ENCODE results near the gene SPHKAP.
"Not testable (repeated sequence)": the region's sequence is repeated elsewhere in the genome, so short reads cannot be mapped to it uniquely, and the experiment has no call there.

Gene SPHKAP

GRCh38 chr2:228181098-228182019, at the start of gene SPHKAP:
Gene SPHKAP (minus strand): TSS chr2:228181687. CDS start chr2:228181598, 89 bp downstream.
- no peak for DNase-seq (ENCODE audit: low read depth)

GRCh38 chr2:228227466-228227865, 46.0 kb upstream of the SPHKAP start:
- DNase-seq (ENCODE audit: low read depth), result no peak

- DNase-seq (ENCODE audit: low read depth), result no peak
Measured at GRCh38 chr2:228224410-228224809, 42.9 kb upstream of the SPHKAP start.

GRCh38 chr2:228218593-228218992, 37.1 kb upstream of the SPHKAP start:
- not testable (repeated sequence) for DNase-seq (ENCODE audit: low read depth)

GRCh38 chr2:228197504-228197903, 16.0 kb upstream of the SPHKAP start:
- DNase-seq (ENCODE audit: low read depth), result no peak

DNA sequence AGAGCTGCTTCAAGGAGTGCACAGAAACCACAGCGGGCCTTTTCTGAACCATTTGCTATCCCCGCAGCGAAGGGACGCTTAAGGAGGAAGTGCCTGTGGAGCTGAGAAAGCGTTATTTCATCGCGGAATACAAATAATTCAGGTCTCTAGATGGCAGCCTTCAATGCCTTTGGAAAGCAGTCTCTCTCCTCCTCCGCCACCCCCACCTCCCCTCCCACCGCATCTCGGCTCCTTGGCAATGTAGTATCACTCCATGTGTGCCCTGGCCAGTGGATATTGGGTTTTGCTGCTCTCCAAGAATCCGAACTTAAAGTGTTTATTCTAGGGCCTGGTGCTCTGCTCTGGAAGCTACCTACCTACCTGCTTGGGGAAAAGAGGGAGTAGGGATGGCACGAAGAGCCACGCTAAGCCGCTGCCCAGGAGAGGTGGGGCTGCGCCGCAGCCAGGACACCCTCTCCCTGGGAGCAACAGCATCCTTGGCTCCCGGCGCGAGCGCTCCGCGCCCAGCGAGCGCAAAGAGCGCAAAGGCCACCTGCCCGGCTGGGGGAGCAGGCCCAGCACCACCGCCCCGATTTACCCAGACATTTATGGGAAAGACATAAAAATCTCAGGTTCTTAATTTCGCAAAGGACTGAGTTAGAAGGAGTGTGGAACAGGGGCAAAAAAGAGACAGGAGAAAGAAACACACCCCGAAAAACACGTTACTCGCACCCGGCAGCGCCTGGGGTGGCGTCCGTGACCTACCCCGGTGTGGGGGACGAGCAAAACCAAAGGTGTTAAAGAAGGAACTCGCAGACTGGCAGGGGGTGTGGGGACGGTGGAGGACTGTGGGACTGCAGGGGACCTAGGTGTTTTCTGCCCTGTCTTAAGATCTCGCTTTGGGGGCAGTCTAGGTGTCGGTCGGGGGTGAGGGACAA, 1.0 kb downstream of the SPHKAP start:
- no peak for DNase-seq (ENCODE audit: low read depth)

DNA sequence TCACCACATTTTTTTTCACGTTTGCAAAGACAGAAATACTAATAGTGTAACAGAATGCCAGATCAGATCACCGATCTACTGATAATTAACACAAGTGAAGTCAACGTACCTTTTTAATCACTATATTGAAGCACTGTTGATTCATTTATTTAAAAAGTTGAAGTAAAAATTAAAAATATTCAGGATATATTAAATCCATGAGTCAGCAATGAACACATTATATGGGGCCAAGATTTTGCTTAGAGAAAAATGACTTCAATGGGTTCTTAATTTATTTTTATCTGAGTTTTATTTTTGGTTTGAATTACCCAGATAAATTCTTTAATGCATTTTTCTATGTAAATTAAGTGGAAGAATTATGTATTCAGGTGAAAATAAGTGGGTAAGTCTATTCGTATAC, 14.2 kb downstream of the SPHKAP start:
- DNase-seq (ENCODE audit: low read depth), result no peak

GRCh38 chr2:228164718-228165117, 16.8 kb downstream of the SPHKAP start:
- no peak for DNase-seq (ENCODE audit: low read depth)

- DNase-seq (ENCODE audit: low read depth), result no peak
Measured at GRCh38 chr2:228157841-228158240, 23.6 kb downstream of the SPHKAP start.

- DNase-seq (ENCODE audit: low read depth), result no peak
Measured at GRCh38 chr2:228144961-228145360, 36.5 kb downstream of the SPHKAP start.

GRCh38 chr2:228140934-228141528, 40.5 kb downstream of the SPHKAP start:
- DNase-seq (ENCODE audit: low read depth), result no peak

- DNase-seq (ENCODE audit: low read depth), result no peak
Measured at GRCh38 chr2:228136027-228136426, 45.5 kb downstream of the SPHKAP start.

DNA sequence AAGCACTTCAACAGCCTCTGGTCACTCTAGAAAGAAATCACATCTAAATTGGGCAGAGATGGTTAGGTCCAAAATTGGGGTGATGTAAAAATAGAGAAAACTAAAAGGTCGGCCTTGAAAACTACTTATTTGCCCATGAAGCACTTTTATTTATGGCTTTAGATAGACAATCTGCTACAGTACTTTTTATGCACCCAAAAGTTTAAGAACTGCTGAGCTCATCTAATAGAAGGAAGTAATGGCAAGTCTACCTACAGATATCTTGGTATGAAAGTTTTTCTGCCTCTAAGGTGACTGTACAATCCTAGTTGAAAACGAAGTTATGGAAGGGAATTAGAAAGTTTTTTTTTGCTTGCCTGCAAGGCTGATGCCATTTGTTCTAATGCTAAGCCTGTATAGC, 46.2 kb downstream of the SPHKAP start:
- no peak for DNase-seq (ENCODE audit: low read depth)

GRCh38 chr2:228131833-228132232, 49.7 kb downstream of the SPHKAP start:
- DNase-seq (ENCODE audit: low read depth), result no peak

- DNase-seq (ENCODE audit: low read depth), result no peak
Measured at GRCh38 chr2:228126401-228126800, 55.1 kb downstream of the SPHKAP start.

- DNase-seq (ENCODE audit: low read depth), result no peak
Measured at GRCh38 chr2:228118940-228119339, 62.5 kb downstream of the SPHKAP start.

GRCh38 chr2:228107846-228108245, 73.6 kb downstream of the SPHKAP start:
- DNase-seq (ENCODE audit: low read depth), result no peak

DNA sequence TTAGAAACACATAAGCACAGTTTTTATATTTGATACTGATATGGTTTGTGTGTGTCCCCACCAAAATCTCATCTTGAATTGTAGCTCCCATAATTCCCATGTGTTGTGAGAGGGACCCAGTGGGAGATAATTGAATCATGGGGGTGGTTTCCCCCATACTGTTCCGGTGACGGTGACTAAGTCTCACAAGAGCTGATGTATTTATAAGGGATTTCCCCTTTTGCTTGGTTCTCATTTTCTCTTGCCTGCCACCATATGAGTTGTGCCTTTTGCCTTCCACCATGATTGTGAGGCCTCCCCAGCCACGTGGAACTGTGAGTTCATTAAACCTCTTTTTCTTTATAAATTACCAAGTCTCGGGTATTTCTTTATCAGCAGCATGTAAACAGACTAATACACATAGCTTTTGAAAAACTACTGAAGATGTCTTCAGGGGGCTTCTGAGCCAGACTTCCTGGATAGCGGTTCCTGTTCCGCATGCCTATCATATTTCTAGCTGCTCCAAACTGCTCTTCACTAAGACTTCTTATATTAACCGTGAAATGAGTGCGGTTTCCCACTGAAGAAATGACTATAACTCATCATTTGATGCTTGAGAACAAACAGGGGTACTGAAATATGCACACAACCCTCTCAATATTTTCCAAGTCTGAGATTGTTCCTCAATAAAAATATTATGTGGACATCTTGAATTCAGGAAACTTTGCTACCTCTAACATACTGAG, 75.8 kb downstream of the SPHKAP start:
- no peak for DNase-seq (ENCODE audit: low read depth)

DNA sequence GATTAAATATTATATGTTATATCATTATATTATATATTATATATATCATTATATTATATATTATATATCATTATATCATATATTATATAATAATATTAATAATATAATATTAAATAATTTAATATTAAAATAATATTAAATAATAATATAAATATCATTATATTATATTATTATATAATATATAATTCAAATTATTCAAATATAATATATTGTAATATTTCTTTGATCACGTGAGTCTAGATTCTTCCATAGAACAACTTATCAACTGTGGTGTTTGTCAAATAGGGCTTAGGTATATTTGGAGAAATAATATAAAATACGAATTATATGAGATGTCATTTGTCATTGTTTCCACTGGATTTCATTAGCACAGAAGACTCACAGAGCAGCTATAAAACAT, 77.3 kb downstream of the SPHKAP start:
- no peak for DNase-seq (ENCODE audit: low read depth)

- no peak for DNase-seq (ENCODE audit: low read depth)
Measured at GRCh38 chr2:228103379-228103778, 78.1 kb downstream of the SPHKAP start.

DNA sequence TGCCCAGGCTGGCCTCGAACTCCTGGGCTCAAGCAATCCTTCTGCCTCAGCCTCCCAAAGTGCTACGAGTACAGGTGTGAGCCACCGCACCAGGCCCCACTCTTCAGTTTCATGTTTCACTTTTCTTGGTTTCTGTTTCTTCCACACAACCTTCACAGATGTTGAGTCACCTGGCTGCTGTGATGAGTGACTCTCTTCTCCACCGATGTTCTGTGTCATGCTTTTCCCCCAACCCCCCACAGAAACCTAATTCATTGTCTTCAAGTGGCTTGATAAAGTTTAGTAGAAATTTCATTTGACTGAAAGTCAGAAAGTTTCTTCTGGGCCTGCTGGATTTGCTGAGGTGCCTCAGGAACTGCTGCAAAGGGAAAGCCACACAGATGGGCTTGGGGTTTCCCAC, 78.5 kb downstream of the SPHKAP start:
- no peak for DNase-seq (ENCODE audit: low read depth)
